Mesodermal cell (in vitro differentiated cells): Measurements from ENCODE around the gene EFS.
"Not testable (repeated sequence)": the region's sequence is repeated elsewhere in the genome, so short reads cannot be mapped to it uniquely, and the experiment has no call there.

Source experiments
- H3K27ac ChIP-seq: 2 replicates; pipeline ENCODE4 v1.7.0; 2013; ENCODE audit warnings: mild to moderate bottlenecking, low read depth, low read length, moderate library complexity; ENCODE audit not compliant: severe bottlenecking
- H3K36me3 ChIP-seq: 2 replicates; pipeline ENCODE4 v1.7.1; 2013; ENCODE audit warnings: mild to moderate bottlenecking, low read length, moderate library complexity; ENCODE audit not compliant: control insufficient read depth, insufficient read depth
- H3K4me1 ChIP-seq: one replicate; pipeline ENCODE4 v1.7.1; 2013; ENCODE audit warnings: mild to moderate bottlenecking, low read length; ENCODE audit not compliant: insufficient read depth, control insufficient read depth, poor library complexity, severe bottlenecking
- H3K4me3 ChIP-seq: 2 replicates; pipeline ENCODE4 v1.7.0; 2013; ENCODE audit warnings: low read length, control low read depth, mild to moderate bottlenecking; ENCODE audit not compliant: insufficient read depth, poor library complexity, severe bottlenecking; ENCODE audit errors: extremely low read depth
- H3K9me3 ChIP-seq: 2 replicates; pipeline ENCODE4 v1.7.1; 2013; ENCODE audit warnings: mild to moderate bottlenecking, low read length, moderate library complexity; ENCODE audit not compliant: control insufficient read depth
- WGBS, 2 experiments: methylation state at CpG; one replicate each; pipeline ENCODE4 v1.1.5; 2013; ENCODE audit warnings: missing lambda C conversion rate in 2 of 2; ENCODE audit not compliant: insufficient coverage in 2 of 2; 5-methylcytosine and 5-hydroxymethylcytosine counted together

The EFS gene

GRCh38 chr14:23398348-23398747 lies 33.4 kb upstream of the EFS start:
- Histone ChIP-seq H3K4me1 (peaks cover 2% of the 10 kb centered on the region), H3K36me3 (no peaks in the 10 kb centered on the region), H3K9me3 (no peaks in the 10 kb centered on the region), H3K4me3 (no peak overlapping the region), H3K27ac (no peak overlapping the region)
- 100% methylated on average over 2 to 3 of the region's 4 CpGs for WGBS, 2 experiments

- Histone ChIP-seq H3K4me3 (no peak overlapping the region), H3K27ac (no peak overlapping the region), H3K36me3 (no peaks in the 10 kb centered on the region), H3K4me1 (peaks cover 2% of the 10 kb centered on the region), H3K9me3 (no peaks in the 10 kb centered on the region)
- WGBS, 2 experiments = 88 to 98% methylated on average over 6 of the region's 10 CpGs
These were observed 31.9 kb upstream of the EFS start for GRCh38 chr14:23396781-23397407.

GRCh38 chr14:23396126-23396525 lies 31.2 kb upstream of the EFS start:
- Histone ChIP-seq H3K4me1 (peaks cover 2% of the 10 kb centered on the region), H3K36me3 (no peaks in the 10 kb centered on the region), H3K4me3 (no peak overlapping the region), H3K9me3 (no peaks in the 10 kb centered on the region), H3K27ac (no peak overlapping the region)
- 87 to 95% methylated on average over 7 to 9 of the region's 10 CpGs for WGBS, 2 experiments

GRCh38 chr14:23392613-23393012 lies 27.6 kb upstream of the EFS start:
- H3K36me3 ChIP-seq = no peaks in the 10 kb centered on the region
- no peak overlapping the region for H3K4me3 ChIP-seq
- H3K4me1 ChIP-seq = no peaks in the 10 kb centered on the region
- 85 to 88% methylated on average over 4 to 5 of the region's 7 CpGs for WGBS, 2 experiments
- H3K27ac ChIP-seq = no peak overlapping the region
- H3K9me3 ChIP-seq = no peaks in the 10 kb centered on the region

- not testable (repeated sequence) for H3K4me3 ChIP-seq
These were observed 24.9 kb upstream of the EFS start for GRCh38 chr14:23389871-23390270.

GRCh38 chr14:23389396-23389795 lies 24.4 kb upstream of the EFS start:
- no peak overlapping the region for H3K27ac ChIP-seq
- no peak overlapping the region for H3K4me3 ChIP-seq
- no peaks in the 10 kb centered on the region for H3K36me3 ChIP-seq
- 86 to 92% methylated on average over 8 to 9 of the region's 12 CpGs for WGBS, 2 experiments
- no peaks in the 10 kb centered on the region for H3K4me1 ChIP-seq
- H3K9me3 ChIP-seq = no peaks in the 10 kb centered on the region

More at GRCh38 chr14:23389871-23390270, 24.9 kb upstream of the EFS start:
- H3K9me3 ChIP-seq, H3K27ac ChIP-seq, H3K36me3 ChIP-seq, H3K4me1 ChIP-seq: not testable (repeated sequence)
- WGBS, 2 experiments = 80% methylated on average over 1 of the region's 19 CpGs; no CpG with 5 or more reads in 1 of the 2 experiments

GRCh38 chr14:23388996-23389395 lies 24.0 kb upstream of the EFS start:
- no peaks in the 10 kb centered on the region for H3K4me1 ChIP-seq
- no peak overlapping the region for H3K27ac ChIP-seq
- WGBS, 2 experiments = 60 to 78% methylated on average over 1 to 2 of the region's 8 CpGs
- no peaks in the 10 kb centered on the region for H3K9me3 ChIP-seq
- no peak overlapping the region for H3K4me3 ChIP-seq
- no peaks in the 10 kb centered on the region for H3K36me3 ChIP-seq

GRCh38 chr14:23387916-23388882 lies 23.2 kb upstream of the EFS start:
- no peak overlapping the region for H3K4me3 ChIP-seq
- H3K9me3 ChIP-seq = no peaks in the 10 kb centered on the region
- WGBS, 2 experiments = 94 to 96% methylated on average over 20 to 22 of the region's 26 CpGs
- no peak overlapping the region for H3K27ac ChIP-seq
- H3K4me1 ChIP-seq = no peaks in the 10 kb centered on the region
- H3K36me3 ChIP-seq = no peaks in the 10 kb centered on the region

- Histone ChIP-seq H3K4me1 (no peaks in the 10 kb centered on the region), H3K36me3 (no peaks in the 10 kb centered on the region), H3K9me3 (no peaks in the 10 kb centered on the region), H3K4me3 (no peak overlapping the region), H3K27ac (no peak overlapping the region)
- 100% methylated on average over 1 of the region's 1 CpG; no CpG with 5 or more reads in 1 of the 2 experiments for WGBS, 2 experiments
These were observed 22.0 kb upstream of the EFS start for GRCh38 chr14:23386999-23387398.

- H3K4me1 ChIP-seq, H3K27ac ChIP-seq, H3K9me3 ChIP-seq, H3K36me3 ChIP-seq, H3K4me3 ChIP-seq: not testable (repeated sequence)
- 92 to 98% methylated on average over 5 to 9 of the region's 17 CpGs for WGBS, 2 experiments
These were observed 21.3 kb upstream of the EFS start for GRCh38 chr14:23386266-23386657.
